Measurements from ENCODE around the gene NUTM2G.
"Not testable (repeated sequence)": the region's sequence is repeated elsewhere in the genome, so short reads cannot be mapped to it uniquely, and the experiment has no call there.

DNA sequence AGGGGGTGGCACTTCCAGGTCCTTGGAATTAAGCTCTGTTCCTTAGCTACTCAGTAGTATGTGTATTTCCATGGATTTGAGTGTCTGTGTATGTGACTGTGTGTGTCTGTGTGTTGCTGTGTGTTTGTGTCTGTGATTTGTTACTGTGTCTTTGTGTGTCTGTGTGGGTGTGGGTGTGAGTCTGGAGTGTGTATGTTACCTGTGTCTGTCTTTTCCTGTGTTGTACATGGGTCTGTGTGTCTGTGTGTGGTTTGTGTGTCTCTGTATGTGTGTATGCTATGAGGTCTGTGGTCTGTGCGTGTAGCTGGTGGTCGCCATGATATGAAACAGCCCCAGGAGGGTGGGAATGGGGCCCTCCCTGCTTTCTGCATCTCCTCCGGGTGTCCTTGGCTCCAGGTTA lies 8.8 kb downstream of the NUTM2G start:
- TF ChIP-seq CTCF (tag by site-specific recombination; IDR thresholded peaks at IDR 0.05); PBX3 (CRISPR knock-in tag; IDR thresholded peaks at IDR 0.05); ZNF433 (tag by site-specific recombination; IDR thresholded peaks at IDR 0.05; ENCODE audit: low read depth); ZNF830 (tag by site-specific recombination; IDR thresholded peaks at IDR 0.05; ENCODE audit: low read depth); ZNF544 (tag by site-specific recombination; IDR thresholded peaks at IDR 0.05); ZNF501 (tag by site-specific recombination; IDR thresholded peaks at IDR 0.05); KLF16 (tag by site-specific recombination; IDR thresholded peaks at IDR 0.05); SCRT1 (tag by site-specific recombination; IDR thresholded peaks at IDR 0.05; ENCODE audit: borderline replicate concordance); ZFP3 (tag by site-specific recombination; IDR thresholded peaks at IDR 0.05; ENCODE audit: low read depth); ZNF146 (tag by site-specific recombination; IDR thresholded peaks at IDR 0.05): not testable (repeated sequence)
- TF ChIP-seq, protein P1, sequence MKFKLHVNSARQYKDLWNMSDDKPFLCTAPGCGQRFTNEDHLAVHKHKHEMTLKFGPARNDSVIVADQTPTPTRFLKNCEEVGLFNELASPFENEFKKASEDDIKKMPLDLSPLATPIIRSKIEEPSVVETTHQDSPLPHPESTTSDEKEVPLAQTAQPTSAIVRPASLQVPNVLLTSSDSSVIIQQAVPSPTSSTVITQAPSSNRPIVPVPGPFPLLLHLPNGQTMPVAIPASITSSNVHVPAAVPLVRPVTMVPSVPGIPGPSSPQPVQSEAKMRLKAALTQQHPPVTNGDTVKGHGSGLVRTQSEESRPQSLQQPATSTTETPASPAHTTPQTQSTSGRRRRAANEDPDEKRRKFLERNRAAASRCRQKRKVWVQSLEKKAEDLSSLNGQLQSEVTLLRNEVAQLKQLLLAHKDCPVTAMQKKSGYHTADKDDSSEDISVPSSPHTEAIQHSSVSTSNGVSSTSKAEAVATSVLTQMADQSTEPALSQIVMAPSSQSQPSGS (tag by site-specific recombination; IDR thresholded peaks at IDR 0.05; ENCODE audit: low read depth), result not testable (repeated sequence)
- TF ChIP-seq, protein P2, sequence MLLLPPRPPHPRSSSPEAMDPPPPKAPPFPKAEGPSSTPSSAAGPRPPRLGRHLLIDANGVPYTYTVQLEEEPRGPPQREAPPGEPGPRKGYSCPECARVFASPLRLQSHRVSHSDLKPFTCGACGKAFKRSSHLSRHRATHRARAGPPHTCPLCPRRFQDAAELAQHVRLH (tag by site-specific recombination; IDR thresholded peaks at IDR 0.05), result not testable (repeated sequence)
- TF ChIP-seq, protein P3, sequence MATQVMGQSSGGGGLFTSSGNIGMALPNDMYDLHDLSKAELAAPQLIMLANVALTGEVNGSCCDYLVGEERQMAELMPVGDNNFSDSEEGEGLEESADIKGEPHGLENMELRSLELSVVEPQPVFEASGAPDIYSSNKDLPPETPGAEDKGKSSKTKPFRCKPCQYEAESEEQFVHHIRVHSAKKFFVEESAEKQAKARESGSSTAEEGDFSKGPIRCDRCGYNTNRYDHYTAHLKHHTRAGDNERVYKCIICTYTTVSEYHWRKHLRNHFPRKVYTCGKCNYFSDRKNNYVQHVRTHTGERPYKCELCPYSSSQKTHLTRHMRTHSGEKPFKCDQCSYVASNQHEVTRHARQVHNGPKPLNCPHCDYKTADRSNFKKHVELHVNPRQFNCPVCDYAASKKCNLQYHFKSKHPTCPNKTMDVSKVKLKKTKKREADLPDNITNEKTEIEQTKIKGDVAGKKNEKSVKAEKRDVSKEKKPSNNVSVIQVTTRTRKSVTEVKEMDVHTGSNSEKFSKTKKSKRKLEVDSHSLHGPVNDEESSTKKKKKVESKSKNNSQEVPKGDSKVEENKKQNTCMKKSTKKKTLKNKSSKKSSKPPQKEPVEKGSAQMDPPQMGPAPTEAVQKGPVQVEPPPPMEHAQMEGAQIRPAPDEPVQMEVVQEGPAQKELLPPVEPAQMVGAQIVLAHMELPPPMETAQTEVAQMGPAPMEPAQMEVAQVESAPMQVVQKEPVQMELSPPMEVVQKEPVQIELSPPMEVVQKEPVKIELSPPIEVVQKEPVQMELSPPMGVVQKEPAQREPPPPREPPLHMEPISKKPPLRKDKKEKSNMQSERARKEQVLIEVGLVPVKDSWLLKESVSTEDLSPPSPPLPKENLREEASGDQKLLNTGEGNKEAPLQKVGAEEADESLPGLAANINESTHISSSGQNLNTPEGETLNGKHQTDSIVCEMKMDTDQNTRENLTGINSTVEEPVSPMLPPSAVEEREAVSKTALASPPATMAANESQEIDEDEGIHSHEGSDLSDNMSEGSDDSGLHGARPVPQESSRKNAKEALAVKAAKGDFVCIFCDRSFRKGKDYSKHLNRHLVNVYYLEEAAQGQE (tag by site-specific recombination; IDR thresholded peaks at IDR 0.05), result not testable (repeated sequence)
- TF ChIP-seq, protein P4, sequence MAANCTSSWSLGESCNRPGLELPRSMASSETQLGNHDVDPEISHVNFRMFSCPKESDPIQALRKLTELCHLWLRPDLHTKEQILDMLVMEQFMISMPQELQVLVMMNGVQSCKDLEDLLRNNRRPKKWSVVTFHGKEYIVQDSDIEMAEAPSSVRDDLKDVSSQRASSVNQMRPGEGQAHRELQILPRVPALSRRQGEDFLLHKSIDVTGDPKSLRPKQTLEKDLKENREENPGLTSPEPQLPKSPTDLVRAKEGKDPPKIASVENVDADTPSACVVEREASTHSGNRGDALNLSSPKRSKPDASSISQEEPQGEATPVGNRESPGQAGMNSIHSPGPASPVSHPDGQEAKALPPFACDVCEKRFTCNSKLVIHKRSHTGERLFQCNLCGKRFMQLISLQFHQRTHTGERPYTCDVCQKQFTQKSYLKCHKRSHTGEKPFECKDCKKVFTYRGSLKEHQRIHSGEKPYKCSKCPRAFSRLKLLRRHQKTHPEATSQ (tag by site-specific recombination; IDR thresholded peaks at IDR 0.05), result not testable (repeated sequence)

Data from HEK293 (cell line).